Measurements from ENCODE around the gene TCF4. TPM values are rescaled to one million over a fixed set of nuclear protein-coding genes. Genes with fewer than 3 reads are reported as not detected.
A peak's percentile ranks its signal among the peaks of the same experiment; 100 is the strongest.

TCF4 gene
- total RNA-seq, 1 donor from 2014 or later = 7.2 TPM

GRCh38 chr18:55509631-55510324, 78.2 kb downstream of the TCF4 start:
- DNase-seq (ENCODE audit: low read depth) = no peak
- peak overlapping the region; percentile 15 for H3K4me3 ChIP-seq (ENCODE audit: low read depth, low read length)
- TF ChIP-seq CTCF (conservative IDR thresholded peaks at IDR 0.05; ENCODE audit: low read depth, low read length) = no peak

- TF ChIP-seq CTCF (conservative IDR thresholded peaks at IDR 0.05; ENCODE audit: low read depth, low read length) = no peak
- H3K4me3 ChIP-seq (ENCODE audit: low read depth, low read length) = no peak overlapping the region
- DNase-seq (ENCODE audit: low read depth) = no peak
These were observed 79.3 kb downstream of the TCF4 start for GRCh38 chr18:55508651-55509050.

DNA sequence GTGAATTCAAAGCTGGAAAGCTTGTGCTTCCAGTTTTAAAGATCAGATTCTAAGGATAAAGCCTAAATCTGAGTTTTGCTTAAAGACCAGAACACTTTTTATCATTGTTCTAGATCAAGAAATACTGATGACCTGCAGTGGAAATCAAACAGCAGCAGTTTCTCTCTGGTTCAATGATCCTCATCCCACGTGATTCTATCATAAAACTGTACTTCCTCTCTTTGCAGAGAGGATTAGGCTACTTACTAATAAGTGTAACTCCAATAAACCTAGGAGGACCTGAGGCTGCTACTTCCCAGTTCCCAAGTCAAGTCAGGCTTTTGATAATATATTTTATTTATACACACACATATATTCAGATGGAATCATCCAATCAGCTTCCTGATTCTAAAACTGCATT, 81.9 kb downstream of the TCF4 start:
- no peak for TF ChIP-seq CTCF (conservative IDR thresholded peaks at IDR 0.05; ENCODE audit: low read depth, low read length)
- DNase-seq (ENCODE audit: low read depth) = no peak
- no peak overlapping the region for H3K4me3 ChIP-seq (ENCODE audit: low read depth, low read length)

- no peak overlapping the region for H3K4me3 ChIP-seq (ENCODE audit: low read depth, low read length)
- no peak for TF ChIP-seq CTCF (conservative IDR thresholded peaks at IDR 0.05; ENCODE audit: low read depth, low read length)
- DNase-seq (ENCODE audit: low read depth) = no peak
These were observed 83.2 kb downstream of the TCF4 start for GRCh38 chr18:55504808-55505207.

- no peak for DNase-seq (ENCODE audit: low read depth)
- no peak overlapping the region for H3K4me3 ChIP-seq (ENCODE audit: low read depth, low read length)
- no peak for TF ChIP-seq CTCF (conservative IDR thresholded peaks at IDR 0.05; ENCODE audit: low read depth, low read length)
These were observed 84.7 kb downstream of the TCF4 start for GRCh38 chr18:55503167-55503820.

GRCh38 chr18:55501982-55502710, 85.8 kb downstream of the TCF4 start:
- TF ChIP-seq CTCF (conservative IDR thresholded peaks at IDR 0.05; ENCODE audit: low read depth, low read length) = no peak
- H3K4me3 ChIP-seq (ENCODE audit: low read depth, low read length) = no peak overlapping the region
- no peak for DNase-seq (ENCODE audit: low read depth)

Measured in epithelial cell of proximal tubule (primary cell).